GM10266 (cell line): ENCODE measurements around the gene ZG16B.

Source experiments
- DNase-seq: peaks from one replicate; pipeline ENCODE4 v3.0.0; 2012; ENCODE audit errors: extremely low spot score
- CTCF ChIP-seq: IDR thresholded peaks from 2 replicates; pipeline ENCODE4 v1.5.1; 2012; ENCODE audit warnings: mild to moderate bottlenecking, low read depth; ENCODE audit not compliant: control insufficient read depth, insufficient read depth; ENCODE audit errors: missing control alignments

ZG16B gene

GRCh38 chr16:2879854-2880508, 49.9 kb downstream of the ZG16B start:
- DNase-seq, result no peak
- no peak for TF ChIP-seq CTCF
